Measurements from ENCODE around the gene KLHL29. TPM values are rescaled to one million over a fixed set of nuclear protein-coding genes. Genes with fewer than 3 reads are reported as not detected.
"Not testable (repeated sequence)": the region's sequence is repeated elsewhere in the genome, so short reads cannot be mapped to it uniquely, and the experiment has no call there.

KLHL29 gene
- polyA plus RNA-seq, 1 donor from 2014 or later = 42.4 TPM

GRCh38 chr2:23346781-23347180 is 38.2 kb upstream of the KLHL29 start:
- TF ChIP-seq POLR2AphosphoS5 (IDR thresholded peaks at IDR 0.05) (no peak), TAF1 (IDR thresholded peaks at IDR 0.05; ENCODE audit: low read depth) (no peak), CTCF (IDR thresholded peaks at IDR 0.05; ENCODE audit: poor library complexity, severe bottlenecking) (no peak), RAD21 (conservative IDR thresholded peaks at IDR 0.05) (no peak), SMC3 (conservative IDR thresholded peaks at IDR 0.05; ENCODE audit: poor library complexity) (no peak), EZH2 (IDR thresholded peaks at IDR 0.05; ENCODE audit: borderline replicate concordance, insufficient read depth, low read length, poor library complexity, severe bottlenecking) (no peak), EP300 (conservative IDR thresholded peaks at IDR 0.05; ENCODE audit: poor library complexity, severe bottlenecking) (no peak), MXI1 (conservative IDR thresholded peaks at IDR 0.05; ENCODE audit: poor library complexity, severe bottlenecking) (no peak)
- TF ChIP-seq, protein P1, sequence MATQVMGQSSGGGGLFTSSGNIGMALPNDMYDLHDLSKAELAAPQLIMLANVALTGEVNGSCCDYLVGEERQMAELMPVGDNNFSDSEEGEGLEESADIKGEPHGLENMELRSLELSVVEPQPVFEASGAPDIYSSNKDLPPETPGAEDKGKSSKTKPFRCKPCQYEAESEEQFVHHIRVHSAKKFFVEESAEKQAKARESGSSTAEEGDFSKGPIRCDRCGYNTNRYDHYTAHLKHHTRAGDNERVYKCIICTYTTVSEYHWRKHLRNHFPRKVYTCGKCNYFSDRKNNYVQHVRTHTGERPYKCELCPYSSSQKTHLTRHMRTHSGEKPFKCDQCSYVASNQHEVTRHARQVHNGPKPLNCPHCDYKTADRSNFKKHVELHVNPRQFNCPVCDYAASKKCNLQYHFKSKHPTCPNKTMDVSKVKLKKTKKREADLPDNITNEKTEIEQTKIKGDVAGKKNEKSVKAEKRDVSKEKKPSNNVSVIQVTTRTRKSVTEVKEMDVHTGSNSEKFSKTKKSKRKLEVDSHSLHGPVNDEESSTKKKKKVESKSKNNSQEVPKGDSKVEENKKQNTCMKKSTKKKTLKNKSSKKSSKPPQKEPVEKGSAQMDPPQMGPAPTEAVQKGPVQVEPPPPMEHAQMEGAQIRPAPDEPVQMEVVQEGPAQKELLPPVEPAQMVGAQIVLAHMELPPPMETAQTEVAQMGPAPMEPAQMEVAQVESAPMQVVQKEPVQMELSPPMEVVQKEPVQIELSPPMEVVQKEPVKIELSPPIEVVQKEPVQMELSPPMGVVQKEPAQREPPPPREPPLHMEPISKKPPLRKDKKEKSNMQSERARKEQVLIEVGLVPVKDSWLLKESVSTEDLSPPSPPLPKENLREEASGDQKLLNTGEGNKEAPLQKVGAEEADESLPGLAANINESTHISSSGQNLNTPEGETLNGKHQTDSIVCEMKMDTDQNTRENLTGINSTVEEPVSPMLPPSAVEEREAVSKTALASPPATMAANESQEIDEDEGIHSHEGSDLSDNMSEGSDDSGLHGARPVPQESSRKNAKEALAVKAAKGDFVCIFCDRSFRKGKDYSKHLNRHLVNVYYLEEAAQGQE (IDR thresholded peaks at IDR 0.05; ENCODE audit: borderline replicate concordance) = no peak
- Histone ChIP-seq H3K9me2 (ENCODE audit: insufficient read depth, low read length) (no peaks in the 10 kb centered on the region), H3K27me3 (ENCODE audit: insufficient read depth, low read depth, low read length) (no peaks in the 10 kb centered on the region), H3K79me2 (replicated peaks; ENCODE audit: insufficient read depth, low read length) (no peaks in the 10 kb centered on the region), H4K20me1 (ENCODE audit: insufficient read depth) (no peaks in the 10 kb centered on the region), H3K4me3 (ENCODE audit: low read length) (no peak overlapping the region), H2AFZ (ENCODE audit: low read depth, low read length) (no peak overlapping the region), H3F3A (ENCODE audit: insufficient read depth, low read length, poor library complexity, severe bottlenecking) (no peaks in the 10 kb centered on the region), H3K9ac (ENCODE audit: low read length) (no peak overlapping the region), H3K27ac (ENCODE audit: low read length) (no peak overlapping the region), H3K9me3 (ENCODE audit: low read length) (no peaks in the 10 kb centered on the region), H3K36me3 (ENCODE audit: insufficient read depth, low read length) (no peaks in the 10 kb centered on the region), H3K4me2 (ENCODE audit: low read length) (no peak overlapping the region)

- Histone ChIP-seq H3K4me2 (ENCODE audit: low read length) (no peak overlapping the region), H3K27me3 (ENCODE audit: insufficient read depth, low read depth, low read length) (no peaks in the 10 kb centered on the region), H3K36me3 (ENCODE audit: insufficient read depth, low read length) (no peaks in the 10 kb centered on the region), H4K20me1 (ENCODE audit: insufficient read depth) (no peaks in the 10 kb centered on the region), H3K9me2 (ENCODE audit: insufficient read depth, low read length) (no peaks in the 10 kb centered on the region), H3K4me3 (ENCODE audit: low read length) (no peak overlapping the region), H2AFZ (ENCODE audit: low read depth, low read length) (no peak overlapping the region), H3F3A (ENCODE audit: insufficient read depth, low read length, poor library complexity, severe bottlenecking) (no peaks in the 10 kb centered on the region), H3K9me3 (ENCODE audit: low read length) (no peaks in the 10 kb centered on the region), H3K79me2 (replicated peaks; ENCODE audit: insufficient read depth, low read length) (no peaks in the 10 kb centered on the region), H3K27ac (ENCODE audit: low read length) (no peak overlapping the region), H3K9ac (ENCODE audit: low read length) (no peak overlapping the region)
- TF ChIP-seq POLR2AphosphoS5 (IDR thresholded peaks at IDR 0.05) = no peak
- TF ChIP-seq EP300 (conservative IDR thresholded peaks at IDR 0.05; ENCODE audit: poor library complexity, severe bottlenecking) = no peak
- no peak for TF ChIP-seq MXI1 (conservative IDR thresholded peaks at IDR 0.05; ENCODE audit: poor library complexity, severe bottlenecking)
Observed at GRCh38 chr2:23347471-23348092, 37.4 kb upstream of the KLHL29 start.

GRCh38 chr2:23348093-23348481 is 36.9 kb upstream of the KLHL29 start:
- H2AFZ ChIP-seq (ENCODE audit: low read depth, low read length); H3K36me3 ChIP-seq (ENCODE audit: insufficient read depth, low read length); H3K9me3 ChIP-seq (ENCODE audit: low read length): not testable (repeated sequence)

More at GRCh38 chr2:23348093-23348481, 36.9 kb upstream of the KLHL29 start:
- not testable (repeated sequence) for H3K9me2 ChIP-seq (ENCODE audit: insufficient read depth, low read length); H3K27me3 ChIP-seq (ENCODE audit: insufficient read depth, low read depth, low read length); H3K9ac ChIP-seq (ENCODE audit: low read length); H3K27ac ChIP-seq (ENCODE audit: low read length); H4K20me1 ChIP-seq (ENCODE audit: insufficient read depth); H3K4me3 ChIP-seq (ENCODE audit: low read length); H3K79me2 ChIP-seq (replicated peaks; ENCODE audit: insufficient read depth, low read length); H3F3A ChIP-seq (ENCODE audit: insufficient read depth, low read length, poor library complexity, severe bottlenecking); H3K4me2 ChIP-seq (ENCODE audit: low read length)
